ENCODE results near the gene KAT2A.

KAT2A gene

GRCh38 chr17:42112552-42113176 lies 8.5 kb downstream of the KAT2A start, which contains the start of gene DHX58:
DHX58 (minus strand) TSS chr17:42112714; CDS start chr17:42111892, 822 bp downstream.
- peak; percentile 95 for DNase-seq

GRCh38 chr17:42111871-42112551 lies 9.2 kb downstream of the KAT2A start:
- DNase-seq, result peak; percentile 78

DNA sequence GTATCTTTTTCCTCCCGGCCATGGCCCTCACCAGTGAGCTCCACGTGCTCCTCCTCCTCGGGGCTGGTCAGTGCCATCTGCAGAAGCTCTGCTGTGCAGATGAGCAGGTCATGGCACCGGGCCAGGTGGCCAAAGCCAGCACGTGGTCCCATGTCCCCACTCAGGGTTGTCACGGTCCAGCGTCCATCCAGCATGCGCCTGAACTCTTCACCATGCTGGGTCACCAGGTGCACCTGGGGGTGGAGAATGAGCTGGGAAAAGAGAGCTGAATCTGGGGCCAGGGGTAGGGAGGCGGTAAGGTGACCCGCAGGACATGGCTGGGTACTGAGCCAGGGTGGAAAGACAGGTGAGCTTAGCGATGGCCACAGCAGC lies 9.9 kb downstream of the KAT2A start:
- no peak for DNase-seq

GRCh38 chr17:42110301-42111264 lies 10.6 kb downstream of the KAT2A start:
- DNase-seq, result no peak

DNA sequence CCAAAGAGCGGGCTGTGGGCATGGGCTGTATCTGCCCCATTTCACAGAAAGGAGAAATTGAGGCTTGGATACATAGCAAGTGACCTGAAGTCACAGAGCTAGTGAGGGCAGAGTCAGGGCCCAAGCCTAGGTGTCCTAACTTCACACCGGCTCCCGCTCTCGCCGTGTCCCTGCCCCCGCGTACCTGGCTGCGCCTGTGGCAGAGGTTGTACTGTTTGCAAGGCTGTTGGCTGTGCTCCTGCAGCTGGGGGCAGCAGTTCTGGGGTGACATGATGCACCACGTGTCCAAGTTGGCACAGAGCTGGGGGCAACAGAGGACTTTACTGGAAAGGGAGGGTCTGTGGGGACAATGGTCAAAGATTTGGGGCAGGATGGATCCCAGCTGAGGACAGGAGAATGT lies 12.1 kb downstream of the KAT2A start:
- no peak for DNase-seq

GRCh38 chr17:42107597-42108576 lies 13.3 kb downstream of the KAT2A start:
- DNase-seq, result peak; percentile 50

DNA sequence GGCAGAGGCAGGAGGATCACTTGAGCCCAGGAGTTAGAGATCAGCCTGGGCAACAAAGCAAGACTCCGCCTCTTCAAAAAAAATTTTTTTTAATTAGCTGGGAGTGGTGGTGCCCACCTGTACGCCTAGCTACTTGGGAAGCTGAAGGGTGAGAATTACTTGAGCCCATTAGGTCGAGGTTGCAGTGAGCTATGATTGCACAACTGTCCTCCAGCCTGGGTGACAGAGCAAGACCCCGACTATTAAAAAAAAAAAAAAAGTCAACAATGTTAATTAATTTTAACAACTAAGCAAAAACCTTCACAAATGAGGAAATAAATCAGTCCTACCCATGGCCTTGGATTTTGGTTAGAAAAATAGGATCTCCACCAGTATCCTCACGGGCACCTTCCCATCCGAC lies 14.0 kb downstream of the KAT2A start:
- no peak for DNase-seq

GRCh38 chr17:42106009-42106408 lies 15.2 kb downstream of the KAT2A start:
- no peak for DNase-seq

GRCh38 chr17:42104264-42104663 lies 16.9 kb downstream of the KAT2A start:
- DNase-seq, result no peak

GRCh38 chr17:42103221-42103954 lies 17.8 kb downstream of the KAT2A start:
- DNase-seq, result no peak

- peak; percentile 71 for DNase-seq
Observed at GRCh38 chr17:42101513-42102292, 19.5 kb downstream of the KAT2A start.

GRCh38 chr17:42098730-42099399 lies 22.3 kb downstream of the KAT2A start:
- DNase-seq, result no peak

GRCh38 chr17:42097691-42098631 lies 23.2 kb downstream of the KAT2A start, which contains the start of gene ZNF385C:
ZNF385C (minus strand) TSS chr17:42098473; CDS start chr17:42063056, 35,417 bp downstream.
- DNase-seq, result no peak

DNA sequence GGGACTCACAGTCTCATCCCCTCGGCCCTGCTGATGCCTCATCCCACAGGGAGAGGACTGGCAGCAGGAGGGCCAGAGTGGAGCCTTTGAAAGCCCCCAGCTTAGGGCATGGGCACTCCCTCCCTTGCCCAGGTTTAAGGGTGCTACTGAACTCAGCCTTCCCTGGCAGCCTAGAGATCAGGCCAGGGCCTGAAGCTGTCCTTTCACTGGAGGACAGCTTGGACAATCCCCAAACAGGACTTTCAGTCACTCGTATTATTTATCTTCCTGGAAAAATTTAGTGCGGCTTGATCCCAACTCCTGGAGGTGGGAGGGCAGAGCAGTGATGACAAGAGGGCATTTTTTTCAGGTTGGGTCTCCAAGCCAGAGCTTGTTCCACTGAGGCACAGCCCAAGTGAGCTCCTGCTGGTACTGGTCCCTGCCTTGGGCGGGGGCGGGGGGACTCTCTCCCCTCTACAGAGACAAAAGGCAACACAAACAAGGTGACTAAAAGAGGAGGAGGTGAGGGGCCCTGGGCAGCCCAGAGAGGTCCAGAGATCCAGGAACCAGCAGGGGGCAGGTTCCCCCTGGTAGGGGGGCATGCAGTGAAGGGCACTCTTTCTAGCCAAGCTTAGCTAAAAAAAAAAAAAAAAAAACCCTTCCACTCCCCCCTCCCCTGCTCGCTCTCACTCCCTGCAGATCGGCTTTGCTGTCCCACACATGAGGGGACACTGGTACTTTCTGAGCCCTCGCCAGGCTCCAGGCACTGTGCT lies 24.6 kb downstream of the KAT2A start:
- no peak for DNase-seq

- DNase-seq, result no peak
Observed at GRCh38 chr17:42094375-42095069, 26.6 kb downstream of the KAT2A start.

- DNase-seq, result no peak
Observed at GRCh38 chr17:42092939-42093338, 28.2 kb downstream of the KAT2A start.

All from EL (cell line).